H1 (cell line): ENCODE measurements around the gene KRT80. TPM values are rescaled to one million over a fixed set of nuclear protein-coding genes. Genes with fewer than 3 reads are reported as not detected.

Experiments used
- CTCF ChIA-PET: fragments of 300-600 bp; sonication (Branson Sonifier 250); formaldehyde crosslinking; loops from one replicate; lab custom pipeline; 2021; ENCODE audit not compliant: partially characterized antibody; lab: Charles Lee
- POLR2A ChIA-PET: fragments of 300-600 bp; sonication (Branson Sonifier 250); formaldehyde crosslinking; loops from one replicate; lab custom pipeline; 2021; ENCODE audit warnings: inconsistent platforms; ENCODE audit not compliant: partially characterized antibody; lab: Charles Lee
- DNase-seq, 2 experiments: peaks; one replicate each; pipeline versions ENCODE4 v3.0.0 to v3.0.0-alpha.2; 2010 to 2022; ENCODE audit warnings: low spot score in 2 of 2, low read depth in 1 of 2, mixed read lengths in 1 of 2
- FAIRE-seq: peaks from 2 replicates; lab custom pipeline; 2011; peaks lifted over from hg19 to GRCh38; lab: Jason Lieb, UNC
- H2AFZ ChIP-seq: 2 replicates; pipeline ENCODE4 v1.8.1; 2012; ENCODE audit warnings: low read length, inconsistent platforms
- H2AK5ac ChIP-seq: 2 replicates; pipeline ENCODE4 v1.6.1; 2013; ENCODE audit warnings: low read depth, low read length
- H2BK120ac ChIP-seq: replicated peaks from 2 replicates; pipeline ENCODE3; 2013; ENCODE audit warnings: low read depth, low read length, inconsistent platforms
- H2BK12ac ChIP-seq: 2 replicates; pipeline ENCODE4 v1.6.1; 2013; ENCODE audit warnings: low read depth, low read length
- H2BK15ac ChIP-seq: 2 replicates; pipeline ENCODE4 v1.6.1; 2013; ENCODE audit warnings: low read length
- H2BK20ac ChIP-seq: 2 replicates; pipeline ENCODE4 v1.6.1; 2013; ENCODE audit warnings: low read length
- H2BK5ac ChIP-seq: 2 replicates; pipeline ENCODE4 v1.6.1; 2013; ENCODE audit warnings: low read depth, low read length
- H3K14ac ChIP-seq: 2 replicates; pipeline ENCODE4 v1.6.1; 2013; ENCODE audit warnings: inconsistent platforms; ENCODE audit not compliant: insufficient read length
- H3K18ac ChIP-seq: 2 replicates; pipeline ENCODE4 v1.6.1; 2013; ENCODE audit warnings: low read length; ENCODE audit errors: extremely low read depth
- H3K23ac ChIP-seq: 2 replicates; pipeline ENCODE4 v1.6.1; 2013; ENCODE audit warnings: inconsistent platforms; ENCODE audit not compliant: insufficient read length
- H3K23me2 ChIP-seq: 2 replicates; pipeline ENCODE4 v1.6.1; 2013; ENCODE audit warnings: low read depth, low read length
- H3K27ac ChIP-seq: 2 replicates; pipeline ENCODE4 v1.6.1; 2011; ENCODE audit warnings: low read depth, low read length, inconsistent platforms
- H3K27me3 ChIP-seq, 4 experiments: replicated peaks in 1 of 4; 1 replicate in 1 of 4; 2 replicates in 3 of 4; pipeline versions ENCODE4 v1.6.1 to v1.8.1; 2011 to 2013; ENCODE audit warnings: low read length in 3 of 4, mild to moderate bottlenecking in 3 of 4, inconsistent platforms in 2 of 4, mixed read lengths in 2 of 4, moderate library complexity in 1 of 4; ENCODE audit not compliant: control insufficient read depth in 3 of 4, insufficient read depth in 3 of 4; ENCODE audit errors: extremely low read depth in 1 of 4
- H3K36me3 ChIP-seq, 4 experiments: 2 replicates each; pipeline versions ENCODE4 v1.6.1 to v1.8.1; 2011 to 2013; ENCODE audit warnings: mild to moderate bottlenecking in 4 of 4, low read length in 3 of 4, moderate library complexity in 2 of 4, control low read depth in 1 of 4, inconsistent platforms in 1 of 4; ENCODE audit not compliant: insufficient read depth in 4 of 4, control insufficient read depth in 2 of 4
- H3K4ac ChIP-seq: replicated peaks from 2 replicates; pipeline ENCODE3; 2013; ENCODE audit warnings: low read length, low read depth, mixed read lengths, inconsistent platforms; ENCODE audit not compliant: insufficient read length
- H3K4me1 ChIP-seq, 4 experiments: replicated peaks in 1 of 4; 1 replicate in 1 of 4; 2 replicates in 3 of 4; pipeline versions ENCODE4 v1.6.1 to v1.8.1; 2011 to 2013; ENCODE audit warnings: low read length in 3 of 4, inconsistent platforms in 2 of 4, mixed read lengths in 1 of 4; ENCODE audit not compliant: insufficient read depth in 4 of 4, control insufficient read depth in 3 of 4
- H3K4me2 ChIP-seq, 2 experiments: 2 replicates each; pipeline versions ENCODE4 v1.6.1 to v1.8.1; 2011 to 2013; ENCODE audit warnings: low read depth in 2 of 2, low read length in 2 of 2, control low read depth in 1 of 2, inconsistent platforms in 1 of 2, mild to moderate bottlenecking in 1 of 2; ENCODE audit not compliant: insufficient read depth in 1 of 2
- H3K4me3 ChIP-seq, 4 experiments: fragments of 200-600, 300-600 bp in 1 of 4; sonication (generic), shearing (Covaris generic), sonication (Bioruptor Twin) in 1 of 4; 2 replicates each; pipeline versions ENCODE4 v1.5.1 to v1.8.1; 2011 to 2016; ENCODE audit warnings: low read length in 4 of 4, low read depth in 3 of 4, control low read depth in 2 of 4, inconsistent platforms in 2 of 4, mild to moderate bottlenecking in 2 of 4, mixed read lengths in 1 of 4, moderate library complexity in 1 of 4; ENCODE audit not compliant: insufficient read depth in 2 of 4; ENCODE audit errors: extremely low read depth in 1 of 4
- H3K56ac ChIP-seq: replicated peaks from 2 replicates; pipeline ENCODE3; 2013; ENCODE audit warnings: low read depth, mild to moderate bottlenecking, mixed read lengths, low read length, inconsistent platforms; ENCODE audit not compliant: insufficient read length
- H3K79me1 ChIP-seq: 2 replicates; pipeline ENCODE4 v1.6.1; 2013; ENCODE audit warnings: low read depth, low read length, control low read depth
- H3K79me2 ChIP-seq, 2 experiments: 2 replicates each; pipeline versions ENCODE4 v1.6.1 to v1.8.1; 2012 to 2013; ENCODE audit warnings: low read length in 2 of 2, mild to moderate bottlenecking in 2 of 2, inconsistent platforms in 1 of 2; ENCODE audit not compliant: insufficient read depth in 2 of 2, control insufficient read depth in 1 of 2
- H3K9ac ChIP-seq, 4 experiments: replicated peaks in 1 of 4; 1 replicate in 1 of 4; 2 replicates in 3 of 4; pipeline versions ENCODE4 v1.6.1 to v1.8.1; 2011 to 2013; ENCODE audit warnings: low read depth in 3 of 4, low read length in 3 of 4, control low read depth in 2 of 4, mild to moderate bottlenecking in 2 of 4, moderate library complexity in 2 of 4, inconsistent platforms in 1 of 4; ENCODE audit errors: extremely low read depth in 1 of 4
- H3K9me3 ChIP-seq, 2 experiments: 2 replicates each; pipeline versions ENCODE4 v1.6.1 to v1.8.1; 2012 to 2013; ENCODE audit warnings: mild to moderate bottlenecking in 2 of 2, moderate library complexity in 2 of 2, control low read depth in 1 of 2, inconsistent platforms in 1 of 2, low read depth in 1 of 2, low read length in 1 of 2, mixed read lengths in 1 of 2; ENCODE audit not compliant: insufficient read depth in 2 of 2
- H4K20me1 ChIP-seq, 2 experiments: replicated peaks in 1 of 2; 2 replicates each; pipeline versions ENCODE3 to v1.8.1; 2011 to 2013; ENCODE audit warnings: inconsistent platforms in 2 of 2, low read length in 2 of 2, mild to moderate bottlenecking in 1 of 2; ENCODE audit not compliant: insufficient read depth in 2 of 2, control insufficient read depth in 1 of 2
- H4K5ac ChIP-seq: 2 replicates; pipeline ENCODE4 v1.6.1; 2013; ENCODE audit warnings: low read length, low read depth, mixed read lengths, inconsistent platforms; ENCODE audit not compliant: insufficient read length
- H4K8ac ChIP-seq: 2 replicates; pipeline ENCODE4 v1.8.0; 2013; ENCODE audit warnings: mild to moderate bottlenecking, moderate library complexity, low read length, inconsistent platforms; ENCODE audit not compliant: insufficient read depth; ENCODE audit errors: extremely low read depth
- H4K91ac ChIP-seq: replicated peaks from 2 replicates; pipeline ENCODE3; 2013; ENCODE audit warnings: low read length, mixed read lengths, inconsistent platforms; ENCODE audit not compliant: insufficient read length
- ASH2L ChIP-seq: fragments of 200-600, 300-600 bp; sonication (generic); IDR thresholded peaks from one replicate; pipeline ENCODE4 v1.7.1; 2017; ENCODE audit warnings: low read length
- BACH1 ChIP-seq: IDR thresholded peaks from 2 replicates; pipeline ENCODE4 v1.6.1; 2012; ENCODE audit warnings: low read length, improper control_type of control experiment
- CTBP2 ChIP-seq: IDR thresholded peaks from 2 replicates; pipeline ENCODE4 v1.7.0; 2011; ENCODE audit warnings: borderline replicate concordance, mild to moderate bottlenecking, moderate library complexity, mixed read lengths, low read length; ENCODE audit not compliant: insufficient read depth, insufficient read length
- EGR1 ChIP-seq: IDR thresholded peaks from 2 replicates; pipeline ENCODE4 v1.6.1; 2011; ENCODE audit warnings: low read depth, low read length, borderline replicate concordance
- KDM1A ChIP-seq: fragments of 200-600, 300-600 bp; sonication (generic); IDR thresholded peaks from 2 replicates; pipeline ENCODE4 v1.7.1; 2016; ENCODE audit warnings: mild to moderate bottlenecking, low read length, borderline replicate concordance
- PHF8 ChIP-seq: fragments of 200-600 bp; sonication (generic); conservative IDR thresholded peaks from 2 replicates; pipeline ENCODE4 v1.7.1; 2012; ENCODE audit warnings: low read depth, mild to moderate bottlenecking, inconsistent platforms, low read length, moderate library complexity
- WGBS, 2 experiments: shearing (Covaris generic) in 1 of 2; methylation state at CpG; one replicate each; pipeline versions ENCODE4 v1.1.6 to v1.1.7; 2013 to 2015; ENCODE audit warnings: low lambda C conversion rate in 2 of 2, mixed read lengths in 2 of 2, inconsistent platforms in 1 of 2, low coverage in 1 of 2, missing lambda C conversion rate in 1 of 2; ENCODE audit not compliant: insufficient replicate concordance in 2 of 2, insufficient coverage in 1 of 2, insufficient read length in 1 of 2; ENCODE audit errors: extremely low coverage in 1 of 2, missing lambda C conversion rate in 1 of 2; 5-methylcytosine and 5-hydroxymethylcytosine counted together
- polyA plus RNA-seq, 7 experiments: library from polyadenylated mRNA; depleted of rRNA in 3 of 7; stranded (reverse) in 5 of 7; unstranded in 2 of 7; fragments of >200 nt in 5 of 7; fragments of 200-250 nt in 2 of 7; gene quantifications; 1 replicate in 5 of 7; 2 replicates in 1 of 7; 4 replicates in 1 of 7; pipeline versions ENCODE4 v1.2.1 to v1.2.3, GENCODE V29; 2011 to 2013; ENCODE audit warnings: missing spikeins in 2 of 7, mixed read lengths in 2 of 7
- total RNA-seq: library from RNA; stranded (reverse); fragmentation: NEBNext Ultra II Directional; extraction: Animal tissue kit (Norgen Biotek cat#: 25700); gene quantifications from 2 replicates; pipeline ENCODE4 v1.2.1, GENCODE V29; 2021

Gene KRT80
- total and polyA plus RNA-seq, 2 of the 8 experiments (the other 6 are each of a cell fraction or from before 2014, with no cell fraction given), result 0.05 TPM; not detected in 1

DNA sequence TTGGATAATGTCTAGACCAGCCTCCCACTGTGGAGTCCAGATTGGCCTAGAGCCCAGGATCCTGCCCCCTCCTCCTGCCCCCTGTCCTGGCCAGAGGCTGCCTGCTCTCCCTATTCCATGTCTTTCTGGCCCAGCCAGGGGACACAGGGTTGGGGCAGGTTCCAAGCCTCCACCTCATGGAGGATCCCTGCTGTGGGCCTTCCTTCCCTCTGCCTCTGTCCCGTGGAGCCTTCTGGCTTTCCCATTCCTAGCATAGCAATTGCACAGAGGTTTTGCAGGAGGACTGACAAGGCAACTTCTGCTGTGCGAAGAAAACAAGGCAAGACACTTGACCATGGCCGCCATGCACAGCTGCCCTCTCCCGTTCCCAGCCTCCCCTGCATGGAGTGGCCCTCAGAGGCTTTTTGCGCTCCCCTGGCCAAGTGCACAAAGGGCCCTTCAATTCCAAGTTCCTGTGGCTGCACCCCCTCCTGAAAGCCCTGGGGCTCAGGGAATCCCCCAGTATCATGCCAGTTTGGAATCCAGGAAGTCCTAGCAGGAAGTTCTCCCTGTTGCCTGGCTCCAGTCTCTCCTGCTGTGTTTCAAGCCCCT lies 42.1 kb downstream of the KRT80 start:
- H2BK20ac ChIP-seq, result peak overlapping the region; percentile 51; the same call in 1 of the 2 replicates
- H2BK12ac ChIP-seq, result peak overlapping the region; percentile 90; the same call in 1 of the 2 replicates
- H2BK5ac ChIP-seq, result peak overlapping the region; percentile 95; the same call in 1 of the 2 replicates
- H3K36me3 ChIP-seq, result no peaks in the 10 kb centered on the region
- H4K8ac ChIP-seq, result no peak overlapping the region
- H3K4me1 ChIP-seq, result peaks cover 8 to 38% (median 15%) of the 10 kb centered on the region in 4 experiments
- no peaks in the 10 kb centered on the region for H3K79me1 ChIP-seq
- no peaks in the 10 kb centered on the region for H4K20me1 ChIP-seq
- H3K56ac ChIP-seq, result no peak overlapping the region
- H4K91ac ChIP-seq, result peak overlapping the region; percentile 4
- H3K23ac ChIP-seq, result no peak overlapping the region
- DNase-seq, result no peak
- no peak overlapping the region for H3K4me3 ChIP-seq
- H3K27me3 ChIP-seq, result peaks cover 0 to 4% (median 2%) of the 10 kb centered on the region in 4 experiments; a peak in 2 of 7 replicates
- H3K23me2 ChIP-seq, result no peaks in the 10 kb centered on the region; the same call in 1 of the 2 replicates
- H4K5ac ChIP-seq, result no peak overlapping the region
- H3K9me3 ChIP-seq, result no peaks in the 10 kb centered on the region
- H3K14ac ChIP-seq, result no peak overlapping the region
- ChIA-PET POLR2A (interaction anchor here (2.1 kb wide), 1 partner anchor 28 kb away, joined by 5 read pairs; no protein-coding TSS in a partner anchor), CTCF (interaction anchor here (0.6 to 3.5 kb wide), 18 partner anchors 9 to 721 kb away, joined by 3 to 26 read pairs (median 5); no protein-coding TSS in a partner anchor)
- no peak overlapping the region for H2BK120ac ChIP-seq
- H2BK15ac ChIP-seq, result no peak overlapping the region
- 0 out of 2 replicates have a peak overlapping the region, but pooled peaks have one; percentile 34 for H3K27ac ChIP-seq
- peak overlapping the region; percentile 90; the same call in 1 of the 2 replicates for H3K18ac ChIP-seq
- no peak overlapping the region for H3K4me2 ChIP-seq
- no peak for TF ChIP-seq KDM1A
- TF ChIP-seq PHF8, result no peak
- TF ChIP-seq EGR1, result no peak
- no peak for TF ChIP-seq CTBP2
- TF ChIP-seq BACH1, result no peak
- TF ChIP-seq ASH2L, result no peak
- no peak for FAIRE-seq
- H2AFZ ChIP-seq, result no peak overlapping the region
- 0 out of 2 replicates have a peak overlapping the region, but pooled peaks have one; percentile 86 for H2AK5ac ChIP-seq
- 0 out of 7 replicates have a peak overlapping the region, but pooled peaks of 1 of the 4 experiments have one; percentile 6 for H3K9ac ChIP-seq
- H3K4ac ChIP-seq, result no peak overlapping the region
- 85% methylated on average over 5 of the region's 5 CpGs; no CpG with 5 or more reads in 1 of the 2 experiments for WGBS, 2 experiments
- no peaks in the 10 kb centered on the region for H3K79me2 ChIP-seq
